PC-9 (cell line): ENCODE data around the gene TAS2R1. TPM values are rescaled to one million over a fixed set of nuclear protein-coding genes. Genes with fewer than 3 reads are reported as not detected.

Source experiments
- BruUV-seq: library from RNA; stranded (reverse); fragments of 400-500 nt; replicated peaks from 2 replicates; lab custom pipeline; 2021; lab: Mats Ljungman, UMichigan
- CTCF ChIA-PET: fragments of 300-600 bp; sonication (Branson Sonifier 250); formaldehyde crosslinking; loops from one replicate; lab custom pipeline; 2022; ENCODE audit warnings: antibody characterized with exemption; lab: Charles Lee
- POLR2A ChIA-PET: fragments of 300-600 bp; sonication (Branson Sonifier 250); formaldehyde crosslinking; loops from one replicate; lab custom pipeline; 2022; ENCODE audit warnings: antibody characterized with exemption; ENCODE audit not compliant: unreplicated experiment; lab: Charles Lee
- DNase-seq, 2 experiments: peaks; one replicate each; pipeline versions ENCODE4 v3.0.0 to v3.0.0-alpha.2; 2015 to 2022; ENCODE audit warnings: mixed read lengths in 1 of 2
- H2AFZ ChIP-seq: fragments of 200-600 bp; sonication (generic); 2 replicates; pipeline ENCODE4 v1.8.1; 2017; ENCODE audit warnings: antibody characterized with exemption
- H3F3A ChIP-seq: fragments of 200-600 bp; sonication (generic); 2 replicates; pipeline ENCODE4 v1.8.1; 2017; ENCODE audit warnings: antibody characterized with exemption, mild to moderate bottlenecking, low read depth; ENCODE audit not compliant: insufficient read depth
- H3K27ac ChIP-seq: fragments of 200-600 bp; sonication (generic); 2 replicates; pipeline ENCODE4 v1.6.1; 2016; ENCODE audit warnings: mixed run types
- H3K27me3 ChIP-seq: fragments of 200-600 bp; sonication (generic); 2 replicates; pipeline ENCODE4 v1.6.1; 2016; ENCODE audit warnings: low read depth, mixed run types; ENCODE audit not compliant: insufficient read depth
- H3K36me3 ChIP-seq: fragments of 200-600 bp; sonication (generic); 2 replicates; pipeline ENCODE4 v1.6.1; 2016; ENCODE audit warnings: low read depth, mixed run types
- H3K4me1 ChIP-seq: fragments of 200-600 bp; sonication (generic); replicated peaks from 2 replicates; pipeline ENCODE4 v1.6.1; 2016; ENCODE audit warnings: mixed run types; ENCODE audit not compliant: insufficient read depth
- H3K4me2 ChIP-seq: fragments of 200-600 bp; sonication (generic); 2 replicates; pipeline ENCODE4 v1.6.1; 2017; ENCODE audit warnings: mixed run types
- H3K4me3 ChIP-seq: fragments of 200-600 bp; sonication (generic); 2 replicates; pipeline ENCODE4 v1.6.1; 2016; ENCODE audit warnings: mixed run types
- H3K79me2 ChIP-seq: fragments of 200-600 bp; sonication (generic); 2 replicates; pipeline ENCODE4 v1.6.1; 2017; ENCODE audit warnings: low read depth, mixed run types
- H3K9me2 ChIP-seq: fragments of 200-600 bp; sonication (generic); 2 replicates; pipeline ENCODE4 v1.8.1; 2017; ENCODE audit warnings: mild to moderate bottlenecking; ENCODE audit not compliant: insufficient read depth
- H3K9me3 ChIP-seq: fragments of 200-600 bp; sonication (generic); 2 replicates; pipeline ENCODE4 v1.8.1; 2016; ENCODE audit warnings: low read depth; ENCODE audit not compliant: insufficient read depth
- H4K20me1 ChIP-seq: fragments of 200-600 bp; sonication (generic); 2 replicates; pipeline ENCODE4 v1.8.1; 2017; ENCODE audit not compliant: insufficient read depth
- EZH2 ChIP-seq: fragments of 200-600 bp; sonication (generic); IDR thresholded peaks from 2 replicates; pipeline ENCODE4 v1.8.0; 2017; ENCODE audit warnings: antibody characterized with exemption, low read depth
- intact Hi-C: fragments of 100-400 bp; cut with micrococcal nuclease; formaldehyde crosslinking; loops from one replicate; pipeline ENCODE4 v1.10.0; 2022; ENCODE audit not compliant: unreplicated experiment
- total RNA-seq: library from RNA; stranded (reverse); gene quantifications from 2 replicates; pipeline ENCODE4 v1.2.3, GENCODE V29; 2021
- TF ChIP-seq, protein P1 (sequence below): fragments of 200-600 bp; sonication (generic); conservative IDR thresholded peaks from 2 replicates; pipeline ENCODE4 v1.6.1; 2017; ENCODE audit warnings: mixed run types, antibody characterized with exemption, mild to moderate bottlenecking, moderate library complexity

TAS2R1 gene
- total RNA-seq, 1 experiment from 2014 or later: not detected

DNA sequence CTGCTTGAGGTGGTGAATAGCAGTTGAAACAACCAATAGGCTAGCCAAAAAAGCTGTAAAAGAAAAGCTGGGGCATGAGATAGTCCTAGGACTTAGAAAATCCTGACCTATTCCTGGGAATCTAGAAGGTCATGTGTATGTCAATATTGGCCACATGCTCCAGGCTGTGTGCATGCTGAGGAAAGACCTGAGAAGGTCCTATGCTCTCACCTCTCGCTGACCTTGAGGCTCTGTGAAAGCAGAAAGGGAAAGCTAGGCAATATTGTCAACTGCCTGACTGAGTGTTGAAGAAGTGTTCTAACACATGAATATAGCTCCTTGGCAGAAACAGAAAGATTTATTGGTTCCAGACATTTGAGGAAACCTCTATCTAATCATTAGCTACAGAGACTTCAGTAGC lies 19.8 kb downstream of the TAS2R1 start:
- intact Hi-C loops: no loop called here
- TF ChIP-seq EZH2: no peak
- TF ChIP-seq, protein P1, sequence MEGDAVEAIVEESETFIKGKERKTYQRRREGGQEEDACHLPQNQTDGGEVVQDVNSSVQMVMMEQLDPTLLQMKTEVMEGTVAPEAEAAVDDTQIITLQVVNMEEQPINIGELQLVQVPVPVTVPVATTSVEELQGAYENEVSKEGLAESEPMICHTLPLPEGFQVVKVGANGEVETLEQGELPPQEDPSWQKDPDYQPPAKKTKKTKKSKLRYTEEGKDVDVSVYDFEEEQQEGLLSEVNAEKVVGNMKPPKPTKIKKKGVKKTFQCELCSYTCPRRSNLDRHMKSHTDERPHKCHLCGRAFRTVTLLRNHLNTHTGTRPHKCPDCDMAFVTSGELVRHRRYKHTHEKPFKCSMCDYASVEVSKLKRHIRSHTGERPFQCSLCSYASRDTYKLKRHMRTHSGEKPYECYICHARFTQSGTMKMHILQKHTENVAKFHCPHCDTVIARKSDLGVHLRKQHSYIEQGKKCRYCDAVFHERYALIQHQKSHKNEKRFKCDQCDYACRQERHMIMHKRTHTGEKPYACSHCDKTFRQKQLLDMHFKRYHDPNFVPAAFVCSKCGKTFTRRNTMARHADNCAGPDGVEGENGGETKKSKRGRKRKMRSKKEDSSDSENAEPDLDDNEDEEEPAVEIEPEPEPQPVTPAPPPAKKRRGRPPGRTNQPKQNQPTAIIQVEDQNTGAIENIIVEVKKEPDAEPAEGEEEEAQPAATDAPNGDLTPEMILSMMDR: no peak

DNA sequence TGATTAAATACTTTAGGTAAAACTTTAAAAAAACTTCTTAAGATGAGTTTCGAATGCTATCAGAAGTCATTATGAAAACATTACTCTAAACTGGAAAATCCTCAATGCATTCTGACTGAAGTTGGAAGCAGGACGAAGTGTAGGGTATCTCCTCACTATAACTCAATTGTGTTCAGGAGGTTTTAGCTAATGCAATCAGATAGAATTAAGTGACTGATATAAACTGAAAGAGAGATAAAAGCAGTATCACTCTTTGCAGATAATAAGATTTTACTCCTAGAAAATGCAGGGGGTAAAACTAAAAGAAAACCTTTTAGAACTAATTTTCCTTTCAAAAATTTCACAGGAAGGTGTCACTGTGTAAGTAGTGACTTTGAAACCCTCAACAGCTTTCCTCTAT lies 22.1 kb downstream of the TAS2R1 start:
- BruUV-seq: no TSS peak
- DNase-seq: no peak
- Histone ChIP-seq H3K36me3 (no peaks in the 10 kb centered on the region), H4K20me1 (no peaks in the 10 kb centered on the region), H3K4me1 (no peaks in the 10 kb centered on the region), H2AFZ (0 out of 2 replicates have a peak overlapping the region, but pooled peaks have one; percentile 9), H3K9me3 (peaks cover 11% of the 10 kb centered on the region), H3K27ac (no peak overlapping the region), H3K4me2 (no peak overlapping the region), H3K9me2 (no peaks in the 10 kb centered on the region), H3F3A (no peaks in the 10 kb centered on the region), H3K4me3 (no peak overlapping the region), H3K27me3 (no peaks in the 10 kb centered on the region), H3K79me2 (no peaks in the 10 kb centered on the region)
- ChIA-PET CTCF (no interaction called here), POLR2A (interaction anchor here (0.6 kb wide), 1 partner anchor 487 kb away, joined by 5 read pairs; no protein-coding TSS in a partner anchor)
- TF ChIP-seq, protein P1: no peak
- TF ChIP-seq EZH2: no peak
- intact Hi-C loops: no loop called here

More for the DNA sequence above, 19.8 kb downstream of the TAS2R1 start:
- DNase-seq: no peak
- no peaks in the 10 kb centered on the region for H3K4me1 ChIP-seq
- no peaks in the 10 kb centered on the region for H3F3A ChIP-seq
- no peaks in the 10 kb centered on the region for H3K79me2 ChIP-seq
- ChIA-PET POLR2A (no interaction called here), CTCF (no interaction called here)
- no peak overlapping the region for H3K4me3 ChIP-seq
- H3K27ac ChIP-seq: no peak overlapping the region
- H2AFZ ChIP-seq: no peak overlapping the region
- no TSS peak for BruUV-seq
- no peaks in the 10 kb centered on the region for H4K20me1 ChIP-seq
- peaks cover 11% of the 10 kb centered on the region for H3K9me3 ChIP-seq
- no peaks in the 10 kb centered on the region for H3K27me3 ChIP-seq
- no peak overlapping the region for H3K4me2 ChIP-seq
- H3K9me2 ChIP-seq: no peaks in the 10 kb centered on the region
- H3K36me3 ChIP-seq: no peaks in the 10 kb centered on the region

DNA sequence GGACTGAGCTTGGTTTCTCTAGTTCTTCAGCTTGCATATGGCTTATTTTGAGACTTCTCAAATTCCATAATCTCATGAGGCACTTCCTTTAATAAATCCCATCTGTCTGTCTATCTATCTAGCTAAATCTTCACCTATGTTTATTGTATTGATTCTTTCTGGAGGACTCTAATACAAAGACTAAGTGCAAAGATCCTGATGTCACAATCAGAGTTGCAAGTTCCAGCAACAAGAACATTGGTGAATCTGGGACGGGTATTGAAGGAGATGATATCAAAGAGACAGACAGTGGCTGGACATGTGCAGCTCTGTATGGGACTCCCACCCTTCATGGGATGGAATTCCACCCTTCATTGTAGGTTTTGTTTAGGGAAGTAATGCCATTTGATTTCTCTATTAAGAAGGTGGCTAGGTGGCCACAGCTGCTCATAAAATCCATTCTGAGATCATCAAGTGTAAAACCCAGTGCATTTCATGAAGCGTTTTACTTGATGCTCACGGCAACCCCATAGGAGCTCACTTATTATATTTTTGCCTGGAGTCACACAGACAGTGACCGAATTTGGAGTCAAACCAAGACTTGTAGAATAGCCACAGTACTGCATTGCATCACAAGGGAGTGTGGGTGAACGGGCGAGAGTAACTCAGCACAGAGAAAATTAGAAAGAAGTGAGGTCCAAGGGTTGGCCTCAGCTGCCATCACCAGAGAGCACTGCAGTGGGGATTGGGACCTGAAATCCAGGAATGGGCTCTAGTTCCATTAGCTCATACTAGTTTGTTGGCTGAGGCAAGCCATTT lies 24.9 kb downstream of the TAS2R1 start:
- ChIA-PET POLR2A (no interaction called here), CTCF (no interaction called here)
- H3K4me1 ChIP-seq: no peaks in the 10 kb centered on the region
- BruUV-seq: no TSS peak
- no peaks in the 10 kb centered on the region for H3K9me3 ChIP-seq
- TF ChIP-seq, protein P1: no peak
- TF ChIP-seq EZH2: no peak
- no peak overlapping the region for H2AFZ ChIP-seq
- H3K9me2 ChIP-seq: no peaks in the 10 kb centered on the region
- H4K20me1 ChIP-seq: no peaks in the 10 kb centered on the region
- no peak overlapping the region for H3K4me3 ChIP-seq
- H3K79me2 ChIP-seq: no peaks in the 10 kb centered on the region
- no peak overlapping the region for H3K27ac ChIP-seq
- no peaks in the 10 kb centered on the region for H3K27me3 ChIP-seq
- no peak for DNase-seq
- intact Hi-C loops: no loop called here
- H3F3A ChIP-seq: no peaks in the 10 kb centered on the region
- no peak overlapping the region for H3K4me2 ChIP-seq
- no peaks in the 10 kb centered on the region for H3K36me3 ChIP-seq
